ENCODE measurements around the gene GARIN5B.

GARIN5B gene

DNA sequence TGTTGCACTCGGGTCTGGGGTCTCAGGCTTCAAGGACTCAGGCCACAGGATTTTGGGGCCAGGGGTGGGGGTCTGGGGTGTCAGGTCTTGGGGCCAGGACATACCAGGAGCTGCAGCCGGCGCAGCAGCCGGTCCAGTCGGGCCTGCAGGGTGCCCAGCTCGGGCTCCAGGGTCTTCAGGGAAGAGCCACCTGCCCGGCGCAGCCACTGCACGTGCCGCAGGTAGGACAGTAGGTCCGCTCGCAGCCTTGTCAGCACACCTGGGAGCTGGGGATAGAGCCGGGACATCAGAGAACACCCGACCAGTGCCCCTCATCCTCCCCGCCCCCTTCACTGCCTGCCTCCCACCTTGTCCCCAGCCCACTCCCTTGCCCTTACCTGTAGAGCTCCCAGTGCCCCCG lies 5.0 kb upstream of the GARIN5B start:
- no peak overlapping the region for H3K9ac ChIP-seq (ENCODE audit: low read length in 2 of 2)
- H3K4me3 ChIP-seq (ENCODE audit: low read length in 2 of 2): no peak overlapping the region
- H3K9me3 ChIP-seq (ENCODE audit: control insufficient read depth in 2 of 2, low read length in 2 of 2): no peaks in the 10 kb centered on the region
- no peak overlapping the region for H3K27ac ChIP-seq (ENCODE audit: low read length)
- H3K27me3 ChIP-seq (ENCODE audit: control insufficient read depth in 1 of 2, insufficient read depth in 2 of 2, low read length in 2 of 2): peaks cover 35 to 43% of the 10 kb centered on the region in 2 donors
- no peaks in the 10 kb centered on the region for H3K36me3 ChIP-seq (ENCODE audit: control insufficient read depth in 2 of 2, insufficient read depth in 2 of 2, low read length in 2 of 2)
- H3K4me1 ChIP-seq (ENCODE audit: control insufficient read depth, insufficient read depth, low read length): peaks cover 8% of the 10 kb centered on the region

DNA sequence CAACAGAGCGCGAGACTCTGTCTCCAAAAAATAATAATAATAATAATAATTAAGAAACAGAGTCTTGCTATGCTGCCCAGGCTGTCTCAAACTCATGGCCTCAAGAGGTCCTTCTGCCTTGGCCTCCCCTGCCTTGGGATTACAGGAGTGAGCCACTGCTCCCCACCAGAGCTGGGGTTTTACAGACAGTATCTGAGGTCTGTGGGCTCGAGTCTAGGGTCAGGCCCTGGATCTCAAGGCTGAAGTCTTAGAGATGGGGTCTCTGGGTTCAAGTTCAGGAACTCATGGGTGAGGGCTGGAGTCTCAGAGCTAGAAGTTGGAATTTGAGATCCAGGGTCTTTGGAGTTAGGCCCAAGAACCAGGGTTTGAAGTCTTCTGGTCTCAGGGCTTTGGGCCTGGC lies 3.7 kb upstream of the GARIN5B start:
- H3K9ac ChIP-seq (ENCODE audit: low read length in 2 of 2): no peak overlapping the region
- peaks cover 8% of the 10 kb centered on the region for H3K4me1 ChIP-seq (ENCODE audit: control insufficient read depth, insufficient read depth, low read length)
- H3K27me3 ChIP-seq (ENCODE audit: control insufficient read depth in 1 of 2, insufficient read depth in 2 of 2, low read length in 2 of 2): peaks cover 26 to 31% of the 10 kb centered on the region in 2 donors
- H3K9me3 ChIP-seq (ENCODE audit: control insufficient read depth in 2 of 2, low read length in 2 of 2): no peaks in the 10 kb centered on the region
- no peak overlapping the region for H3K27ac ChIP-seq (ENCODE audit: low read length)
- no peaks in the 10 kb centered on the region for H3K36me3 ChIP-seq (ENCODE audit: control insufficient read depth in 2 of 2, insufficient read depth in 2 of 2, low read length in 2 of 2)
- no peak overlapping the region for H3K4me3 ChIP-seq (ENCODE audit: low read length in 2 of 2)

DNA sequence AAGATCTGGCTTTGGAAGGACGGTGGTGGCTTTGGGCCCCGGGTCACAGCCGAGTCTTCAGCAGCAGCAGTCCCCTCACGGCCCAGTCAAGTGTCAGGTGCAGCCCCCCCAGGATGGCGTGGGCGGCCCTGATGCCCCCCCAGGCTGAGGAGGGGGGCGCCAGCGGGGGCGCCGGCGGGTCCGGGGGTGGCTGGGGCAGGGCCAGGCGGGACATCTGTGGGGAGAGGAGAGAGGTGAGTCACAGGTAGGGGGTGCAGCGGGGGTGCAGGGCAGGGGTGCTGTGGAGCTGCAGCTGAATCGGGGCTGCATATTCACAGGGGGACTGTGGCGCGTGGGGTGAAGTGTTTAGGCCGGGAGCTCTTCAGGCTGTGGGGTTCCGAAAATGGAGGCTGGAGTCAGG lies 2.9 kb upstream of the GARIN5B start:
- Histone ChIP-seq H3K36me3 (ENCODE audit: control insufficient read depth in 2 of 2, insufficient read depth in 2 of 2, low read length in 2 of 2) (no peaks in the 10 kb centered on the region), H3K9ac (ENCODE audit: low read length in 2 of 2) (no peak overlapping the region), H3K4me3 (ENCODE audit: low read length in 2 of 2) (no peak overlapping the region), H3K27me3 (ENCODE audit: control insufficient read depth in 1 of 2, insufficient read depth in 2 of 2, low read length in 2 of 2) (peaks cover 23 to 26% of the 10 kb centered on the region in 2 donors), H3K9me3 (ENCODE audit: control insufficient read depth in 2 of 2, low read length in 2 of 2) (no peaks in the 10 kb centered on the region), H3K4me1 (ENCODE audit: control insufficient read depth, insufficient read depth, low read length) (peaks cover 8% of the 10 kb centered on the region), H3K27ac (ENCODE audit: low read length) (no peak overlapping the region)

DNA sequence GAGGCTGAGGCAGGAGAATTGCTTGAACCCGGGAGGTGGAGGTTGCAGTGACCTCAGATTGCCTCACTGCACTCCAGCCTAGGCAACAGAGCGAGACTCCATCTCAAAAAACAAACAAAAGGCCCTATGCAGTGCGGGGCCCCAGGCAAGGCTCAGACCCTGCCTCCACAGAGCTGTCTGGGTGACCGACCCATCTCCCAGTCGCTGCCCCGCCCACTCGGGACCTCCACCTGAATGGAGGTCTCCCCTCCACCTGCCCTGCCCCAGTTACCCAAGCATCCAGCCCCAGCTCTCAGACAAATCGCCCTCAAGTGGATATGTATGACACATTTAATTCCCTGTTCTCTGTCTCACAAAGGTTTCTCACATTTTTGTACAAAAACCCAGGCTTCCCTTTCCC lies 2.2 kb upstream of the GARIN5B start:
- peaks cover 8% of the 10 kb centered on the region for H3K4me1 ChIP-seq (ENCODE audit: control insufficient read depth, insufficient read depth, low read length)
- H3K4me3 ChIP-seq (ENCODE audit: low read length in 2 of 2): no peak overlapping the region
- no peak overlapping the region for H3K27ac ChIP-seq (ENCODE audit: low read length)
- no peak overlapping the region for H3K9ac ChIP-seq (ENCODE audit: low read length in 2 of 2)
- no peaks in the 10 kb centered on the region for H3K9me3 ChIP-seq (ENCODE audit: control insufficient read depth in 2 of 2, low read length in 2 of 2)
- H3K27me3 ChIP-seq (ENCODE audit: control insufficient read depth in 1 of 2, insufficient read depth in 2 of 2, low read length in 2 of 2): peaks cover 18 to 22% of the 10 kb centered on the region in 2 donors
- H3K36me3 ChIP-seq (ENCODE audit: control insufficient read depth in 2 of 2, insufficient read depth in 2 of 2, low read length in 2 of 2): no peaks in the 10 kb centered on the region

DNA sequence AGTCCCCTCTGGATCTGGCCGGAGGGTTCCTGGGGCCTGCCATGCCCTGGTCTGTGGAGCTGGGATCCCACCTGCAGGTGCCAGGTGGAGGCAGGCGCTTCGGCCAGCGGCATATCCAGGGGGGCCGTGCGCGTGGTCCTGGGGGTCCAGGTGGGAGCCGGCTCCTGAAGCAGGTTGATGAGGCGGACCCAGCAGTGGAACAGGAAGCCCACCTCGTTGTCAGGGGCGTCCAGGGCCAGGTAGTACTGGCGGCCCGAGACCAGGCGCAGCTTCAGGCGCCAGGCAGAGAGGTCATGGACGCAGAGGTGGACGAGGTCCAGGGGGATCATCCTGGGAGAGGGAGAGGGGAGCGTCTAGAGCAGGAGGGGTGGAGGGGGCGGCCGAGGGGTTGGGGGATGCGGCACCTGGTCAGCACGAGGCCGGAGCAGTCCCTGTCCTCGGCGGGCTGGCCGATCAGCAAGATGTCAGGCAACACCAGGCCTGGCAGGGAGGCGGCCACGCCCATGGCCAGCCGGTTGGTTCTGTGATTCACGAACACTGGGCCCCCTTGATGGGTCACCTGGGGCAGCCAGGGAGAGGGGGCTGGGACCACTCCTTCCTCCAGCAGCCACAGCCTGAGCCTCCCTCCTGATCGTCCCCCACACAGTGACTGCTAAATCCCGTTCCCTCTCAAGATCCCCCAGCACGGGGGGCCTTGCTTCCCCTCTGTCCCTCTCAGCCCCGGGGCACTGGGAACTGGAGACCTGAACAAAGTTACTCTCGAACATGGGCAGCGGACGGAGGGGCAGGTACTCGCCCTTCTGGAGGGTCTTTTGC lies 678 bp downstream of the GARIN5B start:
- no peak overlapping the region for H3K4me3 ChIP-seq (ENCODE audit: low read length in 2 of 2)
- no peaks in the 10 kb centered on the region for H3K4me1 ChIP-seq (ENCODE audit: control insufficient read depth, insufficient read depth, low read length)
- no peaks in the 10 kb centered on the region for H3K36me3 ChIP-seq (ENCODE audit: control insufficient read depth in 2 of 2, insufficient read depth in 2 of 2, low read length in 2 of 2)
- peaks cover 0 to 1% of the 10 kb centered on the region in 2 donors for H3K27me3 ChIP-seq (ENCODE audit: control insufficient read depth in 1 of 2, insufficient read depth in 2 of 2, low read length in 2 of 2)
- H3K27ac ChIP-seq (ENCODE audit: low read length): no peak overlapping the region
- H3K9me3 ChIP-seq (ENCODE audit: control insufficient read depth in 2 of 2, low read length in 2 of 2): no peaks in the 10 kb centered on the region
- H3K9ac ChIP-seq (ENCODE audit: low read length in 2 of 2): no peak overlapping the region

DNA sequence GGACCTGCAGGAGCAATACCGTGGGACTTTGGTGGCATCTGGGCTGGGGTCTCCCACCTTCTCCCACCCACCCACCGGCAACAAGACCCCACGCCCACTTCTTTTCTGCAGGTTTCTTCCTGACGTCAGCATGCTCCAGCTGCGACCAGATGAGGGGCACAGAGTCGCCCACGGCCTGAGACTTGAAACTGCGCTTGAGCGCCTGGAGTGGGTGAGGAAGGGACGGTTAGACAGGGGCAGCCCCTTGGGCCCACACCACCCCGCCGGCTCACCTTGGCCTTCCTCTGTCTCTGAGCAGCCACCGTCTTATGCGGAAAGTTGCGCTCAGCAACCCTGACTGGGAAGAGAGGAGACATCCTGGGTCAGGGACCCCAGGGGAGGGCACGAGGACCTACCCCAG lies 2.2 kb downstream of the GARIN5B start:
- Histone ChIP-seq H3K4me3 (ENCODE audit: low read length in 2 of 2) (no peak overlapping the region), H3K9me3 (ENCODE audit: control insufficient read depth in 2 of 2, low read length in 2 of 2) (no peaks in the 10 kb centered on the region), H3K27me3 (ENCODE audit: control insufficient read depth in 1 of 2, insufficient read depth in 2 of 2, low read length in 2 of 2) (peaks cover 0 to 7% of the 10 kb centered on the region in 2 donors), H3K9ac (ENCODE audit: low read length in 2 of 2) (no peak overlapping the region), H3K27ac (ENCODE audit: low read length) (no peak overlapping the region), H3K36me3 (ENCODE audit: control insufficient read depth in 2 of 2, insufficient read depth in 2 of 2, low read length in 2 of 2) (no peaks in the 10 kb centered on the region), H3K4me1 (ENCODE audit: control insufficient read depth, insufficient read depth, low read length) (no peaks in the 10 kb centered on the region)

DNA sequence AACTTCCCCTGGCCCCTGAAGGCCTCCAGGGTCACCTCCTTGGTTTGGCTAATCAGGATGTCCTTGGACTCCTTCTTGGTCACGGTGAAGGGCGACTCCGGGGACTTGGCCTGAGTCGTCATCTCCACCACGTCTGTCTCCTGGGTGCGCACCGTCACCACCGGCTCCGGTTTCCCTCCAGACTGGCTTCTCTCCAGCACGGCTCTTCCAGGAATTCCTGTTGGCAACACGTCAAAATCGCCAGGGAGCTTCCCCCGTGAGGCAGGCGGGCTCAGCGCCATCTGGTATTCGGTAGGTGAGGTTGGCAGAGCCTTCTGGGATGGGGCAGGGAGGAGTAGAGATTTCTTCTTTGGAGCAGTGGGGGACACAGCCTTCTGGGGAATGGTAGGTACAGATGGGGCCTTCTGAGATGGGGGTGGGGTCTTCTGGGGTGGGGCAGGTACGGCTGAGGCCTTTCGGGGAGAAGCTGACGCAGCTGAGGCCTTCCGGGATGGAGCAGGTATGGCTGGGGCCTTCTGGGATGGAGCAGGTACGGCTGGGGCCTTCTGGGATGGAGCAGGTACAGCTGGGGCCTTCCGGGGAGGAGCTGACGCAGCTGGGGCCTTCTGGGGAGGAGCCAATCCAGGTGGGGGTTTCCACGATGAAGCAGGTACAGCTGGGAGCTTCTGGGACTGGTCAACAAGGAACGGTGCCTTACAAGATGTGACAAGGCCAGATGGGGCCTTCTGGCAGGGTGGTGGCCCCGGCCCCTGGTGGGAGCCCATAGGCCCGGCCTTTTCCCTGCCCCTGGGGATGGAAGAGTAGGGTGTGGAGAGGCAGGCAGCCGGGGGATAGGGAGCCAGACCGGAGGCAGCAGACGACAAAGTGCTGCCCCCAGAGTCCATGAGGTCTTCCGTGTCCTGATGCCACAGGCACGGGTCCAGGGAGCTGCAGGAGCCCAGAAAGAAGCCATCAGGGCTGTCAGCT lies 3.8 kb downstream of the GARIN5B start:
- Histone ChIP-seq H3K36me3 (ENCODE audit: control insufficient read depth in 2 of 2, insufficient read depth in 2 of 2, low read length in 2 of 2) (no peaks in the 10 kb centered on the region), H3K9me3 (ENCODE audit: control insufficient read depth in 2 of 2, low read length in 2 of 2) (no peaks in the 10 kb centered on the region), H3K27me3 (ENCODE audit: control insufficient read depth in 1 of 2, insufficient read depth in 2 of 2, low read length in 2 of 2) (peaks cover 9 to 16% of the 10 kb centered on the region in 2 donors), H3K4me1 (ENCODE audit: control insufficient read depth, insufficient read depth, low read length) (no peaks in the 10 kb centered on the region), H3K9ac (ENCODE audit: low read length in 2 of 2) (no peak overlapping the region), H3K27ac (ENCODE audit: low read length) (no peak overlapping the region), H3K4me3 (ENCODE audit: low read length in 2 of 2) (no peak overlapping the region)

DNA sequence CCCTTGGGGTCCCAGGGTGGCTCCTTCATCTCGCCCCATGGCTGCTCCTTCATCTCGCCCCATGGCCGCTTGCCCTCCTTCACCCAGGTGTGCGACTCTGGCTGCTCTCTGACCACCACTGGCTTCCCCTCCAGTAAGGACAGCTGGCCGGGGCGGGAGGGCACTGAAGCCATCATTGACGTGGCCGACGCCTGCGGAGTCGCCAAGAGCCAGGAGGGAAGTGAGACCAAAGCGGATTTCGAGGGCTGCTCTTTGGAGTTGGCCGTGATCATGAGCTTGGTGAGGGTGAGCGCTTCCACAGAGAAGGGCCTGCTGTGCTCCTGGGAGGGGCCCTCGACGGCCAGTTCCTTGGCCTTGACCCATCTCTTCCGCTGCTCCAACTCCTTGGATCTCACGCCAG lies 4.6 kb downstream of the GARIN5B start:
- H3K9ac ChIP-seq (ENCODE audit: low read length in 2 of 2): no peak overlapping the region
- peaks cover 3% of the 10 kb centered on the region for H3K4me1 ChIP-seq (ENCODE audit: control insufficient read depth, insufficient read depth, low read length)
- no peaks in the 10 kb centered on the region for H3K9me3 ChIP-seq (ENCODE audit: control insufficient read depth in 2 of 2, low read length in 2 of 2)
- H3K27me3 ChIP-seq (ENCODE audit: control insufficient read depth in 1 of 2, insufficient read depth in 2 of 2, low read length in 2 of 2): peaks cover 17 to 18% of the 10 kb centered on the region in 2 donors
- no peak overlapping the region for H3K27ac ChIP-seq (ENCODE audit: low read length)
- no peaks in the 10 kb centered on the region for H3K36me3 ChIP-seq (ENCODE audit: control insufficient read depth in 2 of 2, insufficient read depth in 2 of 2, low read length in 2 of 2)
- H3K4me3 ChIP-seq (ENCODE audit: low read length in 2 of 2): no peak overlapping the region

DNA sequence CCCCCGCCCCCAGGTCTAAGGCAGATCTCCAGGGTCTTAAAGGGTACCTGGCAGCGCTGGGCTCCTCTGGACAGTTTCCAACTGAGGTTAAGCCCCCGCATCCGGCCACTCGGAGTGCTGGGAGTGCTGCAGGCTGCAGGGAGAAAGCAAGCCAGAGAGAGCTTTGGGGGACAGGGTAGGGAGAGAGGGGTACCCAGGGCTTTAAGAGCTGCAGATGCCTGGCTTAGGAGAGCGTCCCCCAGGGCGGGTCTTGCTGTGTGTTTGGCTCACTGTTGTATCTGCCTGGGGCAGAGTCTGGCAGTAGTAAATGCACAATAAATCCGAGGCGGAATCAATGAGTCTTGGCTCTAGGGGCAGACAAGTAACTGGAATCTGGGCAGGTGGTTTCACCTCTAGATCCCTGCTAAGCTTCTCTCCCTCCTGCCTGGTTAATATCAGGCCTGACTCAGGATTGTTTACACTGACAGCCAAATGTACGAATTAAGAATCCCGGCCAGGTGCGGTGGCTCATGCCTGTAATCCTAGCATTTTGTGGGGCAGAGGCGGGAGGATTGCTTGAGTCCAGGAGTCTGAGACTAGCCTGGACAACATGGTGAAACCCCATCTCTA lies 7.7 kb downstream of the GARIN5B start:
- Histone ChIP-seq H3K4me3 (ENCODE audit: low read length in 2 of 2) (no peak overlapping the region), H3K9ac (ENCODE audit: low read length in 2 of 2) (no peak overlapping the region), H3K4me1 (ENCODE audit: control insufficient read depth, insufficient read depth, low read length) (peaks cover 6% of the 10 kb centered on the region), H3K27ac (ENCODE audit: low read length) (no peak overlapping the region), H3K9me3 (ENCODE audit: control insufficient read depth in 2 of 2, low read length in 2 of 2) (no peaks in the 10 kb centered on the region), H3K36me3 (ENCODE audit: control insufficient read depth in 2 of 2, insufficient read depth in 2 of 2, low read length in 2 of 2) (no peaks in the 10 kb centered on the region), H3K27me3 (ENCODE audit: control insufficient read depth in 1 of 2, insufficient read depth in 2 of 2, low read length in 2 of 2) (peaks cover 45 to 47% of the 10 kb centered on the region in 2 donors)

DNA sequence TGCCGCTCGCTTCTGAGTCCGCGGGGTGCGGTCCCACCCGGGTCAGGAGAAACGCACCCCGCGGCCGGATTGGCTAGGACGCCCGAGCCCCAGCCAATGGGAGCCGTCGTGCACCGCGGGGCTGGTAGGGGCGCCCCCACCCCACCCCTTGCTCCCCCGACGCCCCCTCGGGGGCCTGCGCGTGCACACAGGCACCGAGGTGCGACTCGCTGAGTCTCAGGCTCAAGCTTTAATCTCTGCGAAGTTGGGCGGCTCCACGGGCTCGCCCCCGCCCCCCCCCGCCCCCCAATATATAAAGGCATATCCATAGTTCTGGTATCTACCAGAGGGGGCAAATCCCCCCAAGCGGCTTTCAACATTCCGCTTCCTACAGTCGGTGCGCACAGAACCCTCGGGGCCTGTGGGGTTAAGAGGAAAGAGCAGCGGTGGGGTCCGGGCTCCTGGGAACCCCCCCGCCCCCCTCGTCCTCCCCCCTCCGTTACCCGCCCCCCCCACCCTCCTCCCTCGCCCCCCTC lies 8.3 kb downstream of the GARIN5B start, which contains the start of gene COX6B2:
Gene COX6B2, minus strand, starts transcription at position 22 of the 515 bp plus-strand sequence. CDS start 198 bp downstream, outside the sequence.
- no peaks in the 10 kb centered on the region for H3K9me3 ChIP-seq (ENCODE audit: control insufficient read depth in 2 of 2, low read length in 2 of 2)
- H3K4me3 ChIP-seq (ENCODE audit: low read length in 2 of 2): peak within 1 kb of the TSS; percentile 38 to 62
- H3K27ac ChIP-seq (ENCODE audit: low read length): no peak within 1 kb of the TSS
- H3K36me3 ChIP-seq (ENCODE audit: control insufficient read depth in 2 of 2, insufficient read depth in 2 of 2, low read length in 2 of 2): no peaks in the 10 kb centered on the region
- no peak within 1 kb of the TSS for H3K9ac ChIP-seq (ENCODE audit: low read length in 2 of 2)
- H3K4me1 ChIP-seq (ENCODE audit: control insufficient read depth, insufficient read depth, low read length): peaks cover 6% of the 10 kb centered on the region
- H3K27me3 ChIP-seq (ENCODE audit: control insufficient read depth in 1 of 2, insufficient read depth in 2 of 2, low read length in 2 of 2): peaks cover 46 to 50% of the 10 kb centered on the region in 2 donors

Data from stomach smooth muscle (tissue), 2 donors.